Measurements from ENCODE around the gene SLC22A1. TPM values are rescaled to one million over a fixed set of nuclear protein-coding genes. Genes with fewer than 3 reads are reported as not detected.

Gene SLC22A1
- total RNA-seq, 1 experiment from 2014 or later: 0.98 TPM

GRCh38 chr6:160106701-160107100 is 14.9 kb upstream of the SLC22A1 start:
- no peaks in the 10 kb centered on the region for H3K4me1 ChIP-seq (ENCODE audit: control insufficient read depth, insufficient read depth, low read length)
- ChIA-PET POLR2A (no interaction called here), CTCF (no interaction called here)
- DNase-seq (ENCODE audit: low read depth, low spot score) (no peak), ATAC-seq (no peak)
- H3K36me3 ChIP-seq (ENCODE audit: control insufficient read depth, insufficient read depth, low read length): peaks cover 3% of the 10 kb centered on the region; the same call in 1 of the 2 replicates
- H3K27ac ChIP-seq (ENCODE audit: low read length): no peak overlapping the region
- TF ChIP-seq REST (IDR thresholded peaks at IDR 0.05; ENCODE audit: insufficient read depth in 1 of 2, low read depth in 2 of 2, low read length in 1 of 2): no peak
- no peak for TF ChIP-seq SIN3A (IDR thresholded peaks at IDR 0.05; ENCODE audit: borderline replicate concordance, insufficient read depth, low read depth, low read length)
- TF ChIP-seq CTCF (IDR thresholded peaks at IDR 0.05): no peak
- TF ChIP-seq TCF7L2 (IDR thresholded peaks at IDR 0.05; ENCODE audit: low read depth, low read length): no peak
- no peak for TF ChIP-seq POLR2AphosphoS5 (IDR thresholded peaks at IDR 0.05; ENCODE audit: low read depth, low read length)
- intact Hi-C loops (cut with micrococcal nuclease; ENCODE audit: unreplicated experiment): loop anchor here (10.0 kb wide), 1 partner anchor 242 kb away; no protein-coding TSS in a partner anchor
- no peak overlapping the region for H3K4me3 ChIP-seq (ENCODE audit: low read depth in 2 of 2, low read length in 2 of 2)
- no TSS peak for BruUV-seq (replicated peaks)
- no peaks in the 10 kb centered on the region for H3K27me3 ChIP-seq (ENCODE audit: control insufficient read depth, insufficient read depth, low read length)
- in situ Hi-C loops (cut with HindIII; ENCODE audit: low pct_unique_long_range_greater_than_20kb, low sequenced_read_pairs): no loop called here
- H3K9me3 ChIP-seq (ENCODE audit: control insufficient read depth, insufficient read depth, low read depth, low read length): no peaks in the 10 kb centered on the region

- ChIA-PET CTCF (no interaction called here), POLR2A (no interaction called here)
- Histone ChIP-seq H3K4me3 (ENCODE audit: low read depth in 2 of 2, low read length in 2 of 2) (no peak overlapping the region), H3K27ac (ENCODE audit: low read length) (no peak overlapping the region), H3K4me1 (ENCODE audit: control insufficient read depth, insufficient read depth, low read length) (no peaks in the 10 kb centered on the region), H3K27me3 (ENCODE audit: control insufficient read depth, insufficient read depth, low read length) (no peaks in the 10 kb centered on the region), H3K36me3 (ENCODE audit: control insufficient read depth, insufficient read depth, low read length) (peaks cover 2% of the 10 kb centered on the region; the same call in 1 of the 2 replicates), H3K9me3 (ENCODE audit: control insufficient read depth, insufficient read depth, low read depth, low read length) (no peaks in the 10 kb centered on the region)
- no TSS peak for BruUV-seq (replicated peaks)
- no peak for TF ChIP-seq TCF7L2 (IDR thresholded peaks at IDR 0.05; ENCODE audit: low read depth, low read length)
- TF ChIP-seq POLR2AphosphoS5 (IDR thresholded peaks at IDR 0.05; ENCODE audit: low read depth, low read length): no peak
- no peak for TF ChIP-seq CTCF (IDR thresholded peaks at IDR 0.05)
- no peak for TF ChIP-seq REST (IDR thresholded peaks at IDR 0.05; ENCODE audit: insufficient read depth in 1 of 2, low read depth in 2 of 2, low read length in 1 of 2)
- no peak for TF ChIP-seq SIN3A (IDR thresholded peaks at IDR 0.05; ENCODE audit: borderline replicate concordance, insufficient read depth, low read depth, low read length)
- DNase-seq (ENCODE audit: low read depth, low spot score) (no peak), ATAC-seq (no peak)
- in situ Hi-C loops (cut with HindIII; ENCODE audit: low pct_unique_long_range_greater_than_20kb, low sequenced_read_pairs): no loop called here
- intact Hi-C loops (cut with micrococcal nuclease; ENCODE audit: unreplicated experiment): loop anchor here (10.0 kb wide), 1 partner anchor 243 kb away; no protein-coding TSS in a partner anchor
These were observed 13.5 kb upstream of the SLC22A1 start for GRCh38 chr6:160108077-160108476.

Data from Panc1 (cell line).